GM21515 (cell line): ENCODE data around the gene ANKRD12.
"Not testable (repeated sequence)": the region's sequence is repeated elsewhere in the genome, so short reads cannot be mapped to it uniquely, and the experiment has no call there.

Experiments used
- ATAC-seq: cut with Tn5 transposase; IDR thresholded peaks from one replicate; pipeline ENCODE4 v1.9.1; 2021; ENCODE audit not compliant: unreplicated experiment

The ANKRD12 gene

DNA sequence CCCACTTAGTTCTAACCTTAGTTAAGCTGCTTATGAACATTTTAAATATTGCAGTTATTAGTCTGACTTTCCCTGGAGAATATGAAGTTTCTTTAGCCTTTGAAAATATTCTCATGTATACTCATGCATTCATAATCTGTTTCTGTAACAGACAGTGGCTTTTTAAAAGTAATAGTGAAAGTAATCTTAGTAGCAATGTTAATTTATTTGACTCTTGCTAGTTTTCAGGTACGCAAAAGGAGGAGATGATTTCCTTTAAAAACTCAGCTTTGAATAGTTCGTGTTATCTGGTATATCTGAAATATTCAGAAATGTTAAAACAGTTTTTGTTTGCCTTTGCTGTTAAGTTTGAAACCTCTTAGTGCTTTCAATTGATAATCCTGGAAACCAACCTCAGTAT, 3.8 kb downstream of the ANKRD12 start:
- no peak for ATAC-seq

DNA sequence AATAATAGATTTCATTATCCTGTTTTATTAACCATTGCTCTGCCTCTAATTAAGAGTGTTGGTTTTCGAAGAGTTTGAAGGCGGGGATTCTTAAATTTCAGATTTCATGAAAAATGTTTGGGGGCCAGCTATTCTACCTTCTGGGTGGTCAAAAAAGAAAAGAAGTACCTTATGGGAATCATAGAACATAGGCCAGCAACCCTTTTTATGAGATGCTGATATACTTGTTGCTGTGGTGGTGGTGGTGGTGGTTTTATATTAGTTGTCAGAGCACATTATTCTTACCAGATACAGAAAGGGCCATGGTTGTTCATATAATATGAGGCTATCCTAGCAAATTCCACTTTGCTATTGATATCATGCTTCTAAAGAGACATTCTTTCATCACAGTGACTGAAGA, 4.4 kb downstream of the ANKRD12 start:
- no peak for ATAC-seq

DNA sequence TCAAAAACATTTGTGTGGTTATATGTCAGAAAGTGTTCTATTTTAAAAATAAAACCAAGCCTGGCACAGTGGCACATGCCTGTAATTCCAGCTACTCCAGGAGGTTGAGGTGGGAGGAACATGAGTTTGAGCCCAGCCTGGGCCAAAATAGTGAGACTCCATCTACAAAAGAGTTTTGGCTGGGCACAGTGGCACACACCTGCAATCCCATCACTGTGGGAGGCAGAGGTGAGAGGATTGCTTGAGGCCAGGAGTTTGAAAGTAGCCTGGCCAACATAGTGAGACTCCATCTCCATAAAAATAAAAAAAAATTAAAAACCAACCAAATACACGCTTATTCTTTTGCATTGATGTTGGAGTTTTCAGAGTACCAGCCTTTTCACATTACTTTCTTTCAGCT, 9.6 kb downstream of the ANKRD12 start:
- ATAC-seq = no peak

DNA sequence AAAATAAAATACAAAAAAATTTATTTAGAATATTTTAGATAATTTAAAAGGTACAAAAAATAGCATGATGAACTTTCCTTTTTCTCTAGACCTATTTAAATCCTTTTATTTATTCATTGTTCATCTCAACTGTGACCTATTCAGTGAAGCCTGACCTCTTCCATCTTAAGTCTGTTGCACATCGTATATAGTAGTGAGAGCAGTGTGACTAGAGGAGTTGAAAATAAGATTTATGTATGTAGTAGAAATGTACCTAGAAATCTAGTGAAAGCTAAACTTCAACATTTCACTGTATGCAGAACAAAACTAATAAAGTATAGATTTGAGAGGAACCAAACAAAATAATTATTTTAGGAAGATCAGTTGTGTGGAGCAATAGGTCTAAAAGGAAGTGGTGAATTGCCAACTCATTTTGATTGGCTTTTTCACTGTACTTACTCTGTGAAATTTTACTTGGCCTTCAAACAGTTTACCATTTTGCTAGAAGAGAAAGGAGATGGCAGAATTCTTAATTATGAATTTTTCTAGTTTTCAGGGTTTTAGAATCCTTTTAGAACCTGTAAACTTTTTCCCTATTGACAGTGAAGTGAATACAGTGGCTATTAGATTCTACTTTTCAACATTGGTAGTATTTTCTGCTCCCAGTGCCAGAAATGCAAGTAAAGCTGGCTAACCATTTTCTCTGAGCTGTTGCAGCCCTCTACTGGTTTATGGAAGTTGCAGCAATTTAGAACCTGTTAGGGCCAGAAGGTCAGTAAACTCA, 11.0 kb downstream of the ANKRD12 start:
- ATAC-seq = no peak

DNA sequence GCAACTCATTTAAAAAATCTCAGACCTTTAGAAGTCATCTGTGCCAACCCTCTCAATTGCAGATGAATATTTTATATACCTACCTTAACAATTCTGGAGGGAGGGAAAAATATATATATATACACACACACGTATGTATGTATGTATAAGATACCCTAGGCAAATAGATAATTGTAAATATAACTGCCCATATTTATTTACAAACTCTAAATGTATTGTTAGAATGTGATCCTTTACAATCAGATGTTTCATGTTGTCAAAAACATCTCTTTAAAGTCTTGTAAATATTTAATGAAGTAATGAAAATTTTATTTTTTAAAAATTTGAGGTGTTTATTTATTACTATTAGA, 11.6 kb downstream of the ANKRD12 start:
- no peak for ATAC-seq

DNA sequence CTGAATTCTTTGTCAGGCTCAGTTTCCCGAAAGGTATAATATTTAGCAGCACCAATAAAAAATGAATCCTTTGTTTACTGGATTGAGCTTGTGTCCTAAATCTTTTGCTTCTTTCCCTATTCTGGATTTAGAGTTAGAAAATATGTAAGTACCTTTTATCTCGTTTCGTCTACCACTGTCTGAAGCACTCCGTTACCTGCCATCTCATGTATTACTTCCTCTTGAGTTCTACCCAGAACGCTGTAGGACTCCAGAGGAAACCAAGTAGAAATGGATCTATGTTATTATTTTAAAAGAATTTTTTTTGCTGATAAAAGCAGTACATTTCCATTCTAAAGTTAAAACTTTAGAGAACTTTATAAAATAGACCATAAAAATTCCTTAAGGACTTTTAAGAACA, 13.5 kb downstream of the ANKRD12 start:
- ATAC-seq = no peak

DNA sequence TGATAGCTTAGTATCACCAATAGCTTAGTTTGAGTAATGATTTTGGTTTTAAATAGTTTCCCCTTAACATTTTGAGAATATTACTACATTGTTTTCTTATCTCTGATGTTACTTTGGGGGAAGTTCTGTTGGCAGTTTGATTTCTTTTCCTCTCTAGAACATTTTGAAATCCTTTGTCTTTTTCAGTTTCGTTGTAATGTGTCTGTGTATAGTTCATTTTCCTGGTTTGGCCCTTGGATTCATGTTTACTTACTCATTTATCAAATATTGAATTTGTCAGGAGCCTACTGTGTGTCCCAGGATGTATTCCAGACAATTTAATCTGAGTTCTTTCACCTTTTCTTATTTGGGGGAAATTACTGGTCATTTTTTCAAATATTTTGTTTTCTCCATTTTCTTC, 16.7 kb downstream of the ANKRD12 start:
- no peak for ATAC-seq

DNA sequence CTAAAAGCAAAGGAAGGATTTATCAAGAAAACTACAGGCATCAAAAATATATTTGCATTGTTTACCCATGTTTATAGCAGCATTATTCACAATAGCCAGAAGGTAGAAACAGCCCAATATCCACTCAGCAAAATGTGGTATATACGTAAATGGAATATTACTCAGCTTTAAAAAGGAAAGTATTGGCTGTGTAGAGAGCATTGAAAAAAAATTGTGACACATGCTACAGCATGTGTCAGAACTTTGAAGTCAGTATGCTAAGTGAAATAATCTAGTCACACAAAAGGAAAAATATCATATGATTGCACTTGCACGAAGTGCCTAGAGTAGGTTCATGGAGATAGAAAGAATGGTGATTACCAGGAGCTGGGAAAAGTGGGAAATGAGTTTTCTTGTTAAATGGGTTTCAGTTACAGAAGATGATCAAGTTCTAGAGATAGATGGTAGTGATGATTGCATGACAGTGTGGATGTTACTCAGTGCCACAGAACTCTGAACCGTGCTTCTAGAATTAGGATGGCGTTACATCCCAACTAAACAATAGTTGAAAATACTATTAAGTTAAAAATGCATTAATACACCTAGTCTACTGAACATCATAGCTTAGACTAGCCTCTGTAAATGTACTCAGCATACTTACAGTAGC, 20.1 kb downstream of the ANKRD12 start:
- no peak for ATAC-seq

DNA sequence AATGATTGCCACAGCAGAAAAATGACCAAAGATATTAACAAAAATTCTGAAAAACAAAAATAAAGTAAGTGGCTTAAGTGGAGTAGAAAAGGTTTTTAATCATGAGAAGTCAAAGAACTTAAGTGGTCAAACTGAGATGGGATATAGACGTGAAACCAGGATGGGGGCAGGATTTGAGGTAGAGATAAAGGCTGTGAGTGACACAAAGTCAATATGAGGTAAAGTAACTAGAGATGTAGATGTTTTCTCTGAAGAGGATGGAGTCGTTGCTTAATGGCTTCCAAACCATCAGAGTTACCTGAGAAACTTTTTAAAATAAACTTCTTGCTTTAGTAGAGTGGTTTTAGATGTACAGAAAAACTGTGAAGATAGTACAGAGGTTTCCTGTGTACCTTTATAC, 21.2 kb downstream of the ANKRD12 start:
- ATAC-seq = no peak

DNA sequence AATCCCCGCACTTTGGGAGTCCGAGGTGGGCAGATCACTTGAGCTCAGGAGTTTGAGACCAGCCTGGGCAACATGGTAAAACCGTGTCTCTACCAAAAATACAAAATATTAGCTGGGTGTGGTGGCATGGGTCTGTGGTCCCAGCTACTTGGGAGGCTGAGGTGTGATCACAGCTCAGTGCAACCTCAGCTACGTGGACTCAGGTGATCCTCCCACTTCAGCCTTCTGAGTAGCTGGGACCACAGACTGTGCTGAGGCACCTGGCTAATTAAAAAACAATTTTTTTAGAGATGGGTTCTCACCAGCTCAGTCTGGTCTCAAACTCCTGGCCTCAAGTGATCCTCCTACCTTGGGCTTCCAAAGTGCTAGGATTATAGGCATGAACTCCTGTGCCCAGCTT, 23.4 kb downstream of the ANKRD12 start:
- ATAC-seq = no peak

DNA sequence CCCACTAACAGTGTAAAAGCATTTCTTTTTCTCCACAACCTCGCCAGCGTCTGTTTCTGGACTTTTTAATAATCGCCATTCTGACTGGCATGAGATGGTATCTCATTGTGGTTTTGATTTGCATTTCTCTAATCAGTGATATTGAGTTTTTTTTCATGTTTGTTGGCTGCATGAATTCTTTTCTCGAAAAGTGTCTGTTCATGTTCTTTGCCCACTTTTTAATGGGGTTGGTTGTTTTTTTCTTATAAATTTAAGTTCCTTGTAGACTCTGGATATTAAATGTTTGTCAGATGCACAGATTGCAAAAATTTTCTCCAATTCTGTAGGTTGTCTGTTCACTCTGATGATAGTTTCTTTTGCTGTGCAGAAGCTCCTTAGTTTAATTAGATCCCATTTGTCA, 26.1 kb downstream of the ANKRD12 start:
- ATAC-seq = not testable (repeated sequence)

DNA sequence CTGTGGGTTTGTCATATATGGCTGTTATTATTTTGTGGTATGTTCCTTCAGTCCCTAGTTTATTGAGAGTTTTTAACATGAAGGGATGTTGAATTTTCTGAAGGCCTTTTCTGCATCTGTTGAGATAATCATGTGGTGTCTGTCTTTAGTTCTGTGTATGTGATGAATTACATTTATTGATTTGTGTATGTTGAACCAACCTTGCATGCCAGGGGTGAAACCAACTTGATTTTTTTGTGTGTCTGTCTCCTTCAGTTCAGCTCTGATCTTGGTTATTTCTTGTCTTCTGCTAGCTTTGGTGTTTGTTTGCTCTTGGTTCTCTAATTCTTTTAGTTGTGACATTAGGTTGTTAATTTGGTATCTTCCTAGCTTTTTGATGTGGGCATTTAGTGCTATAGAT, 27.6 kb downstream of the ANKRD12 start:
- ATAC-seq = not testable (repeated sequence)

DNA sequence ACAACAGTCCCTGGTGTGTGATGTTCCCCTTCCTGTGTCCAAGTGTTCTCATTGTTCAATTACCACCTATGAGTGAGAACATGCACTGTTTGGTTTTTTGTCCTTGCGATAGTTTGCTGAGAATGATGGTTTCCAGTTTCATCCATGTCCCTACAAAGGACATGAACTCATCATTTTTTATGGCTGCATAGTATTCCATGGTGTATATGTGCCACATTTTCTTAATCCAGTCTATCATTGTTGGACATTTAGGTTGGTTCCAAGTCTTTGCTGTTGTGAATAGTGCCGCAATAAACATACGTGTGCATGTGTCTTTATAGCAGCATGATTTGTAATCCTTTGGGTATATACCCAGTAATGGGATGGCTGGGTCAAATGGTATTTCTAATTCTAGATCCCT, 29.3 kb downstream of the ANKRD12 start:
- not testable (repeated sequence) for ATAC-seq

DNA sequence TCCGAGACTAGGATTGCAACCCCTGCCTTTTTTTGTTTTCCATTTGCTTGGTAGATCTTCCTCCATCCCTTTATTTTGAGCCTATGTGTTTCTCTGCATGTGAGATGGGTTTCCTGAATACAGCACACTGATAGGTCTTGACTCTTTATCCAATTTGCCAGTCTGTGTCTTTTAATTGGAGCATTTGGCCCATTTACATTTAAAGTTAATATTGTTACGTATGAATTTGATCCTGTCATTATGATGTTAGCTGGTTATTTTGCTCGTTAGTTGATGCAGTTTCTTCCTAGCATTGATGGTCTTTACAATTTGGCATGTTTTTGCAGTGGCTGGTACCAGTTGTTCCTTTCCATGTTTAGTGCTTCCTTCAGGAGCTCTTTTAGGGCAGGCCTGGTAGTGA, 32.9 kb downstream of the ANKRD12 start:
- ATAC-seq = not testable (repeated sequence)

DNA sequence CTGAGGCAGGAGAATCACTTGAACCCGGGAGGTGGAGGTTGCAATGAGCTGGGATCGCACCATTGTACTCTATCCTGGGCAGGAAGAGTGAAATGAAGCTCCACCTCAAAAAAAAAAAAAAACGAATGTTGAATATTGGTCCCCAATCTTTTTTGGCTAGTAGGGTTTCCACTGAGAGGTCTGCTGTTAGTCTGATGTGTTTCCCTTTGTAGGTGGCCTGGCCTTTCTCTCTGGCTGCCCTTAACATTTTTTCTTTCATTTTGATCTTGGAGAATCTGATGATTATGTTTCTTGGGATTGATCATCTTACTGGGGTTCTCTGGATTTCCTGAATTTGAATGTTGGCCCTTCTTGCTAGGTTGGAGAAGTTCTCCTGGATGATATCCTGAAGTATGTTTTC, 35.3 kb downstream of the ANKRD12 start:
- not testable (repeated sequence) for ATAC-seq

DNA sequence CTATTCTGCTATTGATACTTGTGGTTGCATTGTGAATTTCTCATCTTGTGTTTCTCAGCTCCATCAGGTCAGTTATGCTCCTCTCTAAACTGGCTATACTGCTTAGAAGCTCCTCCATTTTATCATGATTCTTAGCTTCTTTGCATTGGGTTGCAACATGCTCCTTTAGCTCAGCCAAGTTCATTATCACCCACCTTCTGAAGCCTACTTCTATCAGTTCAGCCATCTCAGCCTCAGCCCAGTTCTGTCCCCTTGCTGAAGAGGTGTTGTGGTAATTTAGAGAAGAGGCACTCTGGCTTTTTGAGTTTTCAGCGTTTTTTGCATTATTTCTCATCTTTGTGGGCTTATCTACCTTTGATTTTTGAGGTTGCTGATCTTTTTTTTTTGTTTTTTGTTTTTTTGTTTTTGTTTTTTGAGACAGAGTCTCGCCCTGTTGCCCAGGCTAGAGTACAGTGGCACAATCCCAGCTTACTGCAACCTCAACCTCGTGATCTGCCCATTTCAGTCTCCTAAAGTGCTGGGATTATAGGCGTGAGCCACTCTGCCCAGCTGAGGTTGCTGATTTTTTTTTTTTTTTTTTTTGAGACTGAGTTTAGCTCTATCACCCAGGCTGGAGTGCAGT, 36.0 kb downstream of the ANKRD12 start:
- ATAC-seq = no peak

DNA sequence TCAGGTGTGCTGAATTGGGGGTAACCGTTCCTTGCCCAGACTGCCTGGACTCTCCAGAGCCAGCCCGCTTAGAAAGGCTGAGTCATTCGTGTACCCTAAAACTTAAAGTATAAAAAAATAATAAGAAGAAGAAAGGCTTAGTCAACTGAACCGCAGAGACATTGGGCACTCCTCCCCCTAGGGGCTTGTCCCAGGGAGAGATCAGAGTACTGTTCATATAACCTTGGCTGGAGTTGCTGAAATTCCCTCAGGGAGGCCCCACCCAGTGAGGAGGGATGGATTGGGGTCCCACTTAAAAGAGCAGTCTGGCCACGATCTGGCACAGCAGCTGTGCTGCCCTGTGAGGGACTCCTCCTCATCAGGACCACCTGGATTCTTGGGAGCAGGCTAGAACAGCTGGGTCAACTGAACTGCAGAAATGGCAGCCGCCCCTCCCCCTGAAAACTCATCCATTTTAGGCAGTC, 37.2 kb downstream of the ANKRD12 start:
- no peak for ATAC-seq

DNA sequence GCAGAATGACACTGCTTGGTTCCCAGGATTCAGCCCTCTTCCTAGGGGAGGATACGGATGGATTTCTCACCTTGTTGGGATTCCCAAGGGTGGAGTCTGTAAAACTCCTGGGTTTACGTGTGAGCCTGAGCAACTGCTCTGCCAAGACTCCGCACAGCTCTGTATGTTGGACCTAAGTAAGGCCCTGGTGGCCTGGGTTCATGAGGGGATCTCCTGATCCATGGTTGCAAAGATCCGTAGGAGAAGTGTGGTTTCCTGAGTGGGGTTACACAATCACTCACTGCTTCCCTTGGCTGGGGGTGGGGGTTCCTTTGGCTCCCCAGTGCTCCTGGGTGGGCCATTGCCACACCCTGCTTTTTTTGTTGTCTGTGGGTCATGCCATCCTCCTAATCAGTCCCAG, 37.7 kb downstream of the ANKRD12 start:
- ATAC-seq = no peak

DNA sequence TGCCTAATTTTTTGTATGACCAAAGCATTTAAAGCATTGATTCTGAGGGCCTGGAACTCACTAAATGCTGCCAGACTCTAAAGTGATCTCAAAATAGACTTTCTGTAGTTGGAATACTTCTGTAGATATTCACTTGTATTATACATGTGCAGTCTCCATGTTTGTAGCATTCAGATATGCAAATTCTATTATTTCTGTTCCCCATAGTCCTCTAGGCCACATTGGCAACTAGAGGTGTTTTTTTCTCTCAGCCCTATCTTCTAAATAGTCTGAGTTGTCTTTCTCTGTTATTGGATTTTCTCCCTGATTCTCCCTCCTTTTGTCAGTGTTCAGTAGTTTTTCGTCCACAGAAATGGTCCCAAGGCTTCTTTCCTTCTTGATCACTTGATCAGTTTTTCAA, 38.5 kb downstream of the ANKRD12 start:
- ATAC-seq = no peak

DNA sequence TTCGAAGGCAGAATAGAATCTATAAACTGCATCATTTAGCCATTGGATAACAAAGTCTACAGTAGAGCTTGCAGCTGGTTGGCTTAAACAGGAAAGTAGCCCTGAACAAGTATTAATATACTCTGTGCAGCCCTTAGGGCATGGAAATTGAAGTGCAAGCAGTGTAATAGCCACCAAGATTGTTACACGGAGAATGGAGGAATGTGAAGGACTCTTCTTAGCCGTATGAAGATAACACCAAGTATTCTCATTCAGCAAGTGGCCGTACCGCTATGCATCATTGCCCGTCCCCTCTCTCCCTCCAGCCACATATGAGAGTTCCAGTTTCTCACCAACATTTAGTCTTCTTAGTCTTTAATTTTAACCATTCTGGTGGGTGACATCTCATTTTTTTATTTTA, 40.5 kb downstream of the ANKRD12 start:
- ATAC-seq = no peak

DNA sequence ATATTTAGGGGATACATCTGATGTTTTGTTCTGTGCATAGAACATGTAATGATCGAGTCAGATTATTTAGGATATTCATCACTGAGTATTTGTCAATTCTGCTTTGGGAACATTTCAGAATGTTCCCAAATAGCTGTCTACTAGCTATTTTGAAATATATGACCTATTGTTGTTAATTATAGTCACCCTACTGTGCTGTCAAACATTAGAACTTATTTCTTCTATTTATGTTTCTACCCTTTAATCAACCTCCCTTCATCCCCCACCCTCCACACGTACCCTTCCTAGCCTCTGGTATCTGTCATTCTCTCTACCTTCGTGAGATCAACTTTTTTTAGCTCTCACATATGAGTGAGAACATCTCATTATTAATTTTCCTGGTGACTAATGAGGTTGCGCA, 40.9 kb downstream of the ANKRD12 start:
- no peak for ATAC-seq

DNA sequence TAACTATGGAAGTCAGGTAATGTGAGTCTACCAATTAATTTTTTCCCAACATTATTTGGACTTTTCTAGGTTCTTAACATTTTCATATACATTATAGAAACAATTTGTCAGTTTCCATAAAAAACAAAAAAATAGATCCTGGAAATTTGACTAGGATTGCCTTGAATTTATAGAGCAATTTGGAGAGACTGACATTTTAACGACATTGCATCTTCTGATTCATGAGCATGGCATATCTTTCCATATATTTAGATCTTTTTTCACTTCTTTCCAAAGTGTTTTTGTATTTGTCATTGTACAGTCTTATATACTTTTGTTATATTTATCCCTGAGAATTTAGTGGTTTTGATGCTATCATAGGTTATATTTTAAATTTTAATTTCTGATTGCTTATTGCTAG, 42.0 kb downstream of the ANKRD12 start:
- no peak for ATAC-seq
